NCI-H2081 treated with DMSO at 0.1 percent for 48 hours (cell line): Measurements from ENCODE around the gene RNF135.
"Not testable (repeated sequence)": the region's sequence is repeated elsewhere in the genome, so short reads cannot be mapped to it uniquely, and the experiment has no call there.

Source experiments
- DNase-seq: peaks from one replicate; lab custom pipeline; 2025; lab: John Stamatoyannopoulos, UW

The RNF135 gene

DNA sequence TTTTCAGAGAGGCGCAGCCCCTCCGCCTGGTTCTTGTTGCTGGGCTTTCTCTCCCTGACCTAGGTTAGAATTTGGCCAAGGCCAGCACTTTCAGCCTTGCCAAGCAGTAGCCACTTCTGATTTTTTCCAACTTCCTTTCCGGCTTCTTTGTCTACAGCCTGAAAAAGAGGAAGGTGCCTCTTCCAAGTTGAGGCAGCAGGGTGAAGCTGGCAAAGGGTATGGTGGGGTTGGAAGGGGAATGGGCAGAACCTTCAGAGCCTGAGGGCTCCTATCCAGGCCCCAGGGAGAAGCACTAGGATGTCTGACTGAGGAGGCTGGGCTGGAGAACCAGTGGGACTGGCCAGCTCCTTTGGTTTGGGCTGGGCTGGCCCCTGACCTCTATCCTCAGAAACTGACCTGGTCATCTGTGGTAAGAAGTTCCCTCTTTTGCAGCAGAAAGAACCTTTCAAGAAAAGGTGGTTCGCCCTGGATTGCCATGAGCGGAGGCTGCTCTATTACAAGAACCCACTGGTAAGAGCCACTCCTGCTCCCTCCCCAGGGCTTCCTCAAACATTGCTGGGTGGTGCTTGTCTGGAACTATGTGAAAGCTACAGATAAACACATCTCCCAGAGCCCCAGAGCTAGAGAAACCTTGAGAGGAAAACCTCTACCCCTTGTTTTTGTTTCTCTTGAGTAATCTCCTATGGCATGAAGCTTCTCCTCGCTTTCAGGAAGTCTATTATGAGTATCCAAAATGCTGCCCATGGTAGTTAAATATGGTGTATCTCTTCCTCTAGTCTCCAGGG is 16.6 kb upstream of the RNF135 start:
- no peak for DNase-seq

DNA sequence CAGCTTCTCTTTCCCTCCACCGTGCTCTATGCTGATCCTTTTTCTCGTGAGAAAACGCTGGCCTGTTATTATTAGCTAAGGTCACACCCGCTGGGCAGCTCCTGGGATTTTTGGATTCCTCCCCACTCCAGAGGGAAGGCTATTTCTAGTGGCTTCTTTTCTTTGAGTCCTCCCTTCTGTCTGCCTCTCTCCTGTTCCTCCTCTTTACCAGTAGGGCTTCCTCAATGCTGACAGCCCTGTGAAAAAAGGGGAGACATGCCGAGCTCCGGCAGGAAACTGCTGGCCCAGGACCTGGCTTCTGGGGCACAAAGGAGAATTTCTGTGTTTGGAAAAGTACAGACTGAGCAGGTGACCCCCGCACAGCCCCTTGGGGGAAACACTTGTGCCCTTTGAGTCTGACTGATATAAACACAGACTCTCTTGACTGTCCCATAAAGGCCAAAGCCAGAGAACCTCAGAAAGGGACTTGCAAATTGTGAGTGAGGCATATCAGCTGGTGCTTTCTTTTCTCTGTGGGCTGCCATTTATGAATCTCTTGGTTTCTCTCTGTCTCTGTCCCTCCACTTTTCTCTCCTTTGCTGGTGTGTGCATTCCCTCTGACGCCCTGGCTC is 14.0 kb upstream of the RNF135 start:
- DNase-seq, result no peak

DNA sequence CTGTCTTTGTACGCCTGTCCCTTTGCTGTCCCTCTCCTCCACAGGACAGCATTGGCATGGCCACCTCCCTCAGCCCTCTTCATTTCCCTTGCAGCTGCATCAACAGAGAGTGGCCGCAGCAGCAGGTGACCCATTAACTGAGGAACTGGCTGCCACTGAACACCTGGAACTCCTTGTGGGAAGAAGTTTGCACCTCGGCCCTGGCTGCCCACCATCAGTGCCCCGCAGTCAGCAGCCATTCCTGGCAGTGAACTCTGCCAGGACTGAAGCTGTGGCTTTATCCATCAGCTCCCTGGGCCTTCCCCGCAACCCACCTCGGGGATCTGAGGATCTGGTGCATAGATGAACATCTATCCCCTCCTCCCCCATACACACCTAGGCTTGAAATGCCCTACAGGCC is 13.1 kb upstream of the RNF135 start:
- DNase-seq, result no peak

DNA sequence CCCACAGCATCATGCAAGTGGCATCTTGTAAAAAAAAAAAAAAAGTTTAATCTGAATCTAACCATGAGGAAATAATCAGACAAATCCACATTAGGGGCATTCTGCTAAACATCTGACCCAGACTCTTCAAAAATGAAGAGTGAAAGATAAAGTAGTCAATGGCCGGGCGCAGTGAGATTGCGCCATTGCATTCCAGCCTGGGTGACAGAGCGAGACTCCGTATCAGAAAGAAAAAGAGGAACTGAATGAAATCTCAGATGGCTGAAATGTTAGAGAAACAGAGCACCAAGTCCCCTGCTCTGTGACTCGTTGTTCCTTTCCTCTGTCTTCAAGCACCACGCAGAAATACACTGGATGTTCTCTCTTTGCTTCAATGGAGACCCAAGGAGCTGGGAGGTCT is 12.7 kb upstream of the RNF135 start:
- DNase-seq, result no peak

DNA sequence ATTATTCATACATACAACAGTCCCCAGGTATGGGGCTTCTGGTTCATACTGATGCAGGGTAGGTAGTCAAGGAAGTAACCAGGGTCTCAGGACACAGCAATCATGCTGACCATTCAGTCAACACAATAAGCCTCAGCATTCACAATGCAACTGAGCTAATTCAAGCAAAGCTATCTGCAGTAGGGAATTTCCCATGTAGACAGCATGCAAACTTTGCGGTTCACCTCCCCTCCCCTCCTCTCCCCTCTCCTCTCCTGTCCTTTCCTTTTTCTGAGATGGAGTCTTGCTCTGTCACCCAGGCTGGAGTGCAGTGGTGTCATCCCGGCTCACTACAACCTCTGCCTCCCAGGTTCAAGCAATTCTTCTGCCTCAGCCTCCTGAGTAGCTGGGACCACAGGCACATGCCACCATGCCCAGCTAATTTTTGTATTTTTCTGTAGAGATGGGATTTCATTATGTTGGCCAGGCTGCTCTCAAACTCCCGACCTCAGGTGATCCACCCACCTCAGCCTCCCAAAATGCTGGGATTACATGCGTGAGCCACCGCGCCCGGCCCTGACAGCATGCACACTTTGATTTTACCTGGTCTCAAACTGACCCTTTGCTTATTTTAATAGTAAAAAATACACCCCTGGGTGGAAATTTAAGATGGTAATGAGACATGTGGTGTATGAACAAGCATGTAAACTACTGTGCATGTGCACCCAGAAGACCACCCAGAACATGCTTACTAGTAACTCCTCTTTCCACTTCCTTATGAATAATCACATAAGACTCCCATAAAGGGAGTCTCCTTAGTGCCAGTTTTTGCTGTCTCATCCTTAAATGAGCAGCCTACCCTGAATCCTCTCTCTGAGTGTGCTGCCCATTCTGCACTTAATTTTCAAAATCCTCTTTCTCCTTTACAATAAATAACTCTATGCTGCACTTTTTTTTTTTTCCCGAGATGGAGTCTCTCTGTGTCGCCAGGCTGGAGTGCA is 9.3 kb upstream of the RNF135 start:
- DNase-seq, result no peak

DNA sequence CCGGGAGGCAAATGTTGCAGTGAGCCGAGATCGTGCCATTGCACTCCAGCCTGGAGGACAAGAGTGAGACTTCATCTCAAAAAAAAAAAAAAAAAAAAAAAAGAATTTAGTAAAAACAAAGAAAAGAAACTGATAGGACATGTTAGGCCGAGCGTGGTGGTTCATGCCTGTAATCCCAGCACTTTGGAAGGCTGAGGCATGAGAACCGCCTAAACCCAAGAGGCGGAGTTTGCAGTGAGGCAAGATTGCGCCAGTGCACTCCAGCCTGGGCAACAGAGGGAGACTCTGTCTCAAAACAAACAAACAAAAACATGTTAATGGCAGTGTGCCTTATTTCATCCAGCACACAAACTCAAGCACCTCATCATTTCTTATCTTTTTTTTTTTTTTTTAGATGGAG is 6.5 kb upstream of the RNF135 start:
- DNase-seq, result not testable (repeated sequence)

DNA sequence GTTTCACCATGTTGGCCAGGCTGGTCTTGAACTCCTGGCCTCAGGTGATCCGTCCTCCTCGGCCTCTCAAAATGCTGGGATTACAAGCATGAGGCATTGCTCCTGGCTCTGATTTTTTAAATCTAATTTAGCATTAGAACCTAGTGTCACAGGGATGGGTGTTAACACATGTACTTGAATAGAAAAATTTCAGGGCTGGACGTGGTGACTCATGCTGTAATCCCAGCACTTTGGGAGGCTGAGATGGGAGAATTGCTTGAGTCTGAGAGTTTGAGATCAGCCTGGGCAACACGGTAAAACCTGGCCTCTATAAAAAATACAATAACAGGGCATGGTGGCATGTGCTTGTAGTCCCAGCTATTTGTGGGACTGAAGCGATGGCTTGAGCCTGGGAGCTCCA is 6.0 kb upstream of the RNF135 start:
- no peak for DNase-seq

DNA sequence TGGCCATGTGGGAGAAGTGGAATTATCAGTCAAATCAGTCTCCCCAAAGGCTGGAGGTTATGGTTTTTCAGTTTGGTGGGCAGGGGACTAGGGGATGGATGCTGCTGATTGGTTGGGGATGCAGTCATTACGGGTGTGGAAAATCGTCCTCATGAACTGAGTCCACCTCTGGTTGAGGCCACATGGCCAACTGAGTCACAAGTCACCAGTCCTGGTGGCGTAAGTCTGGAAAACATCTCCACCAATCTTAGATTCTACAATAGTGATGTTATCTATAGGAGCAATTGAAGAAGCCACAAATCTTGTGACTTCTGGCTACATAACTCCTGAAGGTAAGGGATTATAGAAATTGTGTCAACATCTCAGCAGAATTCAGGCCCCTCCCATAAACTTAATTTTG is 5.2 kb upstream of the RNF135 start:
- DNase-seq, result no peak

DNA sequence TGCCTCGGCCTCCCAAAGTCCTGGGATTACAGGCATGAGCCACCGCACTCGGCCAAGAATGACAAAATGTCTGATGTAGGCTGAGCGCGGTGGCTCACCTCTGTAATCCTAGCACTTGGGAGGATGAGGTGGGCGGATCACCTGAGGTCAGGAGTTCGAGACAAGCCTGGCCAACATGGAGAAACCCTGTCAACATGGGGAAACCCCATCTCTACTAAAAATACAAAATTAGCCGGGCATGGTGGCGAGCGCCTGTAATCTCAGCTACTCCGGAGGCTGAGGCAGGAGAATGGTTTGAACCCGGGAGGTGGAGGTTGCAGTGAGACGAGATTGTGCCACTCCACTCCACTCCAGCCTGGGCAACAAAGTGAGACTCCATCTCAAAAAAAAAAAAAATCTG is 2.9 kb upstream of the RNF135 start:
- not testable (repeated sequence) for DNase-seq

DNA sequence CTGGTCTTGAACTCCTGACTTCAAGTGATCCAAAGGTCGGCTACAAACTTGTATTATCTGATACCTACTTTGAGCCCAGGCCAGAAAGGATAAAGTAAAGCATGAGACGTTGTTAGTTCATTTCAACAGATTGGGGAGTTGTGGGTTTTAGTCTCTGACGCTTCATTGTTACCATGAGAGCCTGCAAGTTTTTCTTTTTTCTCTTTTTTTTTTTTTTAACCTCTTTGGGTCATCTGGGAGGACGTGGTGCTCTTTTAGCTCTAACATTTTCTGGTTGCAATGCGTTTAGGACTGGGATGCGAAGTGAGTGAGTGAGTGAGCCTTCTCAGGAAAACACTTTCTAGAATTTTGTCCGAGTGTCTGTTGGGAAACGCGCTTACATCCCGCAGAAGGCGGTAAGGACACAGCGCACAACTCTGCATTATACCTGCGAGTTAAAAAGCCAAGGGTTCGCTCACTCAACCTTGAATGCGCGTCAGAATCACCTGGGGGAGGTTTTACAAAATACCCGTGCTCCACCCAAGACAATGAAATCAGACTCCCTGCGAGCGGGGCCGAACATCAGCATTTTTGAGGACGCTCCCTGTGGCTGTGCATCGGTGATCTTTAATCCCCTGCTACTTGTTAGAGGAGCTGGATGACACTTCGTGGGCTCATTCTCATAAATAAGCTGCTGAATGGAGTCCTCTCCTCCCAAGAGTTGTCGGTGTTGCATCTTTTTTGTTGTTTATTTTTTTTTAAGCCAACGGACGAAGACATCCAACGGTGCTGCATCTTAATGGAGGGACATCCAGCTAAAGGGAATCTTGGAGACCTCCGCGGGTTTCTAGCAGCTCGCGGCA is 629 bp upstream of the RNF135 start:
- DNase-seq, result no peak

DNA sequence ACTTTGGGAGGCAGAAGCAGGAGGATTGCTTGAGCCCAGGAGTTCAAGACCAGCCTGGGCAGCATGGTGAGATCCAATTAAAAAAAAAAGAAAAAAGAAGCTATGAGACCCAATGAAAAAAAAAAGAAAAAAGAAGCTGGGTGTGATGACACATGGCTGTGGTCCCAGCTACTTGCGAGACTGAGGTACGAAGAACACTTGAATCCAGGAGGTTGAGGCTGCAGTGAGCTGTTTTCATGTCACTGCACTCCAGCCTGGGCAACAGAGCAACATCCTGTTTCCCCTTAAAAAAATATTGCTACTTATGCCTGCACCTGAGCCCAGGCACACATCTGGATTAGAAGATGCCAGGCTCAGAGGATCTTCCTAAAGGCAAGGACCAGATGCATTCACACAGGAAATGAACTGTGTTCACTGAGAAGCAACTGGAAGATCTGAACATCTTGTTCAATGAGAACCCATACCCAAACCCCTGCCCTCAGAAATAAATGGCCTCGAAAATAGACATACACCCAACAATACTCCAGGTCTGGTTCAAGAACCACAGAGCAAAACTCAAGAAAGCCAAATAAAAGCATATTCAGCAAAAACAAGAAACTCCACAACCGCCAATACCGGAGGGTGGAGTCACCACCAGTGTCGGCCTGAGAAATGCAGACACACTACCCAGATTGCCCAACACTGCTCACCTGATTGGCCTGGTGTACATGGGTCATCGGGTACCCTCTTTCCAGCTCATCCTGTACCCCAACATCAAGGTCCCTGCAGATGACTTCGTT is 4.4 kb downstream of the RNF135 start:
- DNase-seq, result no peak

DNA sequence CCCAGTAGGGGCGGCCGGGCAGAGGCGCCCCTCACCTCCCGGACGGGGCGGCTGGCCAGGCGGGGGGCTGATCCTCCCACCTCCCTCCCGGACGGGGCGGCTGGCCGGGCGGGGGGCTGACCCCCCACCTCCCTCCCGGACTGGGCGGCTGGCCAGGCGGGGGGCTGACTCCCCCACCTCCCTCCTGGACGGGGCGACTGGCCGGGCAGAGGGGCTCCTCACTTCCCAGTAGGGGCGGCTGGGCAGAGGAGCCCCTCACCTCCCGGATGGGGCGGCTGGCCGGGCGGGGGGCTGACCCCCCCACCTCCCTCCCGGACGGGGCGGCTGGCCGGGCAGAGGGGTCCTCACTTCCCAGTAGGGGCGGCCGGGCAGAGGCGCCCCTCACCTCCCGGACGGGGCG is 9.1 kb downstream of the RNF135 start:
- not testable (repeated sequence) for DNase-seq

DNA sequence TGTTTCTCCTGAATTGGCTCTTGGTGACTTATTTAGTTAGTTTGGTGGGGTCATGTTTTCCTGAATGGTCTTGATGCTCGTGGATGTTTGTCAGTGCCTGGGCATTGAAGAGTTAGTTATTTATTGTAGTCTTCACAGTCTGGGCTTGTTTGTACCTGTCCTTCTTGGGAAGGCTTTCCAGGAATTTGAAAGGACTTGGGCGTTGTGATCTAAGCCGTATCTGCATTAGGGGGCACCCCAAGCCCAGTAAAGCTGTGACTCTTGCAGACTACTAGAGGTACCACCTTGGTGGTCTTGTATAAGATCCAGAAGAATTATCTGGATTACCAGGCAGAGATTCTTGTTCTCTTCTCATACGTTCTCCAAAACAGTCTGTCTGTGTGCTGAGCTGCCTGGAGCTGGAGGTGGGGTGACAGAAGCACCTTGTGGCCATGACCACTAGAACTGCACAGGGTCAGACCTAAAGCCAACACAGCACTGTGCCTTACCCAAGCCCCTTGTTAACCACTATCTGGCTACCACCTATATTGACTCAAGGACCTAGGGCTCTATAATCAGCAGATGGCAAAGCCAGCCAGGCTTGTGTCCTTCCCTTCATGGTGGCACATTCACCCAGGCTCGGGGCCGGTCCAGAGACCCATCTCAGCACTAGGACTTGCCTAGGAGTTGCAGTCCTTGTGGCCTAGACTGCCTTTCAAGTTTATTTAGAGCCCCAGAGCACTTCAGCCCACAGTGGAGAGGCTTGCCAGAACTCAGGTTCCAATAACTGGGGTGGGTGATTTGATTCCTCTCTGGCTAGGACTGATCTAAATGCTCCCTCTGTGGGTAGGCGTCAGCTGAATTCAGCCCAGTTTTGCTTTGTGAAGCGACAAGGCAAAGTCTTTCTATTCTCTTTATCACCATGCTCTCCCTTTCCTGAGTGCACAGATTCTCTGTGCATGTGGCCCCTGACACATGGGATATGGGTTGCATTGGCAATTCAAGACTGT is 11.0 kb downstream of the RNF135 start:
- DNase-seq, result no peak

DNA sequence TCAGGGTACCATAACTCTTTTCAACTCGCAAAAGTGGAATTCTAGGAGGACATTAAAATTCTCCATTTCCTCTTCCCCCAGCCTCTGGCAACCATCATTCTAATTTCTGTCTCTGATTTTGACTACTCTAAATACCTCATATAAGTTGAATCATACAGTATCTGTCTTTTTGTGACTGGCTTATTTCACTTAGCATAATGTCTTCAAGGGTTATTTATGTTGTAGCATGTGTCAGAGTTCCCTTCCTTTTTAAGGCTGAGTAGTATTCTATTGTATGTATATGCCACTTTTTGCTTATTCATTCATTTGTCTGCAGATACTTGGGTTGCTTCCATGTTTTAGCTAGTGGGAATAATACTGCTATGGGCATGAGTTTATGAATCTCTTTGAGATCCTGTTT is 12.0 kb downstream of the RNF135 start:
- no peak for DNase-seq

DNA sequence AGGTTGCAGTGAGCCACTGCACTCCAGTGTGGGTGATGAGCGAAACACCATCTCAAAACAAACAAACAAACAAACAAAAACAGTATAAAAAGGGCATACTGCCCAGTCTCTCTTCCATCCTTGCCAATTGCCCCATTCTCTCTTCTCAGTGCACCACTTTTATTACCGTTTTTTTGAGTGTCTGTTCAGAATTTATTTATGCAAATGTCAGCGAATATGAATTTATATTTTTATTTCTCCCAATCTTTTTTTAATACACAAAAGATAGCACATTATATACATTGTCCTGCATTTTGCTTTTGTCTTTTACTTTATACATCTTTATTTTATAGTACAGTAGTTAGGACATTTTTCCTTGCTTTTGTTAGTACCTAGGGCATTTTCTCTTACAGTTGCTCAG is 19.6 kb downstream of the RNF135 start:
- no peak for DNase-seq

DNA sequence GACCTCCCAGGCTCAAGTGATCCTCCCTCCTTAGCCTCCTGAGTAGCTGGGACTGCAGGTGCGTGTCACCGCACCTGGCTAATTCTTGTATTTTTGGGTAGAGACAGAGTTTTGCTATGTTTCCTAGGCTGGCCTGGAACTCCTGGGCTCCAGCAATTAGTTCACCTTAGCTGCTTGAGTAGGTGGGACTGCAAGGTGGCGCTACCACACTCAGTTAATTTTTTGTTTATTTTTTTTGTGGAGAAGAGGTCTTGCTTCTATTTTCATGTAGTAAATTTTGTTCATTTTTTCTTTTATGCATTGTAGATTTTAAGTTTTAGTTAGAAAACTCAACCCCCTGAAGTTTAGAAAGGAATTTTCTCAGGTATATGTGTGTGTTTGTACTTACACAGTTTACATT is 21.7 kb downstream of the RNF135 start:
- DNase-seq, result no peak

DNA sequence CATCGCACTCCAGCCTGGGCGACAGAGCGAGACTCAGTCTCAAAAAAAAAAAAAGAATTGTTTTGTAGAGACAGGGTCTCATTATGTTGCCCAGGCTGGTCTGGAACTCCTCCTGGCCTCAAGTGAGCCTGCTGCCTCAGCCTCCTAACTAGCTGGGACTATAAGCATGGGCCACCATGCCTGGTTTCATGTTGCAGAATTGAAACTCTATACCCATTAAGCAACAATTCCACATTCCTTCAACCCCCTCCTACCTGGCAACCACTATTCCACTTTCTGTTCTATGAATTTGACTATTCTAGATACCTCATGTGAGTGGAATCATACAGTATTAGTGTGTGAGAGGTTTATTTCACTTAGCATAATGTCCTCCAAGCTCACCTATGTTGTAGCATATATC is 24.5 kb downstream of the RNF135 start:
- DNase-seq, result no peak

DNA sequence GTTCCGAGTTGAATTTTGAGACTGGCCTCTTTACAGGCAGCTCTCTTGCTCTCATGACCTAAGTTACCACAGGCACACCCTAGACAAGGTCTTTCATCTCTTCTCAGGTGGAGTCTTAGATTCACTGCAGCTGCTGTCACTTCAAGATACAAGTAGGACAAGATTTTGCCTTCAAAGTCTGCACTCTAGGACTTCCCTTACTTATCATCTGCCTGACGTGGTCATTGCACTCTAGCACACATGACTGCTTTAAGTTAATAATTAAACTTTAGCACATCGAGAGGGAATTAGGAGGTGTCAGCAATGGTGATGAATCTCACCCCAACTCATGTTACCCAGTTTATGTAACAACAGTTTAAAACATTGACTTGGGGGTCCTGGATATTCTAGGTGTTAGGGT is 25.6 kb downstream of the RNF135 start:
- no peak for DNase-seq

DNA sequence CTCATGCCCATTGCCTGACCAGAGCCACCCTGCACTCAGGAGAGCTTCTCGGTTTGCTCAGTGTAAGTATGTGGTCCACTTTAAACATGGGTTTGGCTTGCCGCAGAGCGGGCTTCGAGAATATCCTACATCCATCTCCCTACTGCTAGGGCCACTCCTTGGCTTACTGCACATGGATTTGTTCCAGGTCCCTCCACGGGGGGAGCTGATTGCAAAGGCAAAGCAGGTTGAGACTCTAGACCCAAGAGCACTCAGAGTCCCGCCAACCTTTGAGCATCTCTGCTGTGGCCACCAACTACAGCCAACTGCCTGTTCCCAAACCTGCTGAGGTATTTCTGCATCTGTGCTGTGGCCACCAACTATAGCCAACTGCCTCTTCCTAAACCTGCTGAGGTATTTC is 26.4 kb downstream of the RNF135 start:
- DNase-seq, result no peak

DNA sequence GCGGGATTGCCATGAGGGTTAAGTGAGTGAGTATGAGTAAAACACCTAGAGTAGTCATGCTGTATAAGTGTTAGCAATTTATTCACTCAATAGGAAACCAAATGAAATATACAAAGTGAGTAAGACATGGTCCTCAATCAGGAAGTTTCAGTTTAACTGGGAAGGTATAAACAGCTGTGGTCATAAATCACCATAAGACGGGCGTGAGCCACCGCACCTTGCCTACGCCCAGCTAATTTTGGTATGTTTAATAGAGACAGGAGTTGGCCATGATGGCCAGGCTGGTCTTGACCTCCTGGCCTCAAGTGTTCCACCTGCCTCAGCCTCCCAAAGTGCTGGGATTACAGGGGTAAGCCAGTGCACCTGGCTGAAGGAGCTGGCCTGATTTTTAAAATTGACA is 27.0 kb downstream of the RNF135 start:
- no peak for DNase-seq
